AG10803 (cell line): ENCODE measurements around the gene TIAL1.

Experiments
- DNase-seq: peaks from one replicate; pipeline ENCODE4 v3.0.0; 2010; ENCODE audit warnings: low read depth
- H3K4me3 ChIP-seq: 2 replicates; pipeline ENCODE4 v1.5.1; 2011; ENCODE audit warnings: mild to moderate bottlenecking, low read length, control low read depth
- CTCF ChIP-seq: conservative IDR thresholded peaks from 2 replicates; pipeline ENCODE4 v1.5.1; 2011; ENCODE audit warnings: mild to moderate bottlenecking, low read length, control low read depth, inconsistent platforms

TIAL1 gene

DNA sequence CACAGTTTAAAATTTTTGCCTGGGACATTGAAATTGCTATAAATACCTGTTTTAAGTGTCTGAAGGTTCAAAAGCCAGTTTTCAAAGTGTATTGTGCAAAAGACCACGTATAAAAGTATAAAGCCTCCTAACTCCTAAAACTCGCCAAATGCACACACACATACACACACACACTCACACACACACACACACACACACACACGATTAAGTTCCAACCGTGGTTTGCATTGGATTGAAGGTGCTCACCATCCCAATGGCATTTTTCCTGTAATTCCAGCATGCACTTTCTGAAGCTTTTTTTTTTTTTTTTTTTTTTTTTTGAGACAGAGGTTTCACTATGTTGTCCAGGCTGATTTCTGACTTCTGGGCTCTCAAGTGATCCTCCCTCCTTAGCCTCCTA lies 51.5 kb downstream of the TIAL1 start:
- DNase-seq, result no peak
- H3K4me3 ChIP-seq, result no peak overlapping the region
- no peak for TF ChIP-seq CTCF

DNA sequence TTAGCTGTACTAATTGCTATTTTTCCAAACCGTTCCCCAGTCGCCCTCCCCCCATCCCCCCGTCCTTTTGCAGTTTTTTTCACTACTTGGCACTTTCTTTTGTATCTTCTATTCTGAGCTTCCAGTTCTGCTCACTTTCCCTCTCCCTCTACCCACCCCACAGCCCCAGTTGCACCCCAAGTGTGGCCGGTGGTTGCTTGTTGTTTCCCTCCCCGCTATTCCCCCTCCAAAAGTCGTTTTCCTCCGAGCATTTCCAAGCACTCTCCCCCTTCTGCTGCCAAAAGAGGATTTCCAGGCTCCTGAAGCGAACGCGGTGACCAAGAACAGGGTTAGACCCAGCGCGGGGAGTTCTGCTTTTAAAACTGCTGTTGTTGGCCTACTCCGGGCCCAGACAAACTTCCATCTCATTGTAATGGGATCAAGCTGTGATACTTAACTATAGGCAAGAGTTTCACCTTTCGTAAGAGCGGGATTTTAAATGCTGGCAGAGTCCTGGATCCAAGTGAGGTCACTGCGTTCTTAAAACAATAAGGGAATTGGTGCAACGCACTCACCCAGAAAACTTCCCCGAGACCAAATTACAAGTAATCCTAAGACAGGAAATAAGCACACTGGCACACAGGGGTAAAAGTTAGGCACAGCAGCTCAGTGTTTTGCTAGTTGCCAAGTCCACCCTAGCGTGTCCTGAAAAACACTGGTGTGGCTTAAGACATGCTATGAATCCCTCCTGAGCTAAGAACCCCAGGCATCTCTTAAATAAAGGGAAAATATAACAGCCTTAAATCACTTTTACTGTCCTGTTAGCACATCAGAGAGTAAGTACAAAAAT lies 52.7 kb downstream of the TIAL1 start:
- peak; percentile 78 for DNase-seq
- H3K4me3 ChIP-seq, result peak overlapping the region; percentile 7
- no peak for TF ChIP-seq CTCF

- peak overlapping the region; percentile 77 for H3K4me3 ChIP-seq
- TF ChIP-seq CTCF, result peak; percentile 54
- peak; percentile 40 for DNase-seq
Measured at GRCh38 chr10:119542988-119543813, 53.6 kb downstream of the TIAL1 start.

DNA sequence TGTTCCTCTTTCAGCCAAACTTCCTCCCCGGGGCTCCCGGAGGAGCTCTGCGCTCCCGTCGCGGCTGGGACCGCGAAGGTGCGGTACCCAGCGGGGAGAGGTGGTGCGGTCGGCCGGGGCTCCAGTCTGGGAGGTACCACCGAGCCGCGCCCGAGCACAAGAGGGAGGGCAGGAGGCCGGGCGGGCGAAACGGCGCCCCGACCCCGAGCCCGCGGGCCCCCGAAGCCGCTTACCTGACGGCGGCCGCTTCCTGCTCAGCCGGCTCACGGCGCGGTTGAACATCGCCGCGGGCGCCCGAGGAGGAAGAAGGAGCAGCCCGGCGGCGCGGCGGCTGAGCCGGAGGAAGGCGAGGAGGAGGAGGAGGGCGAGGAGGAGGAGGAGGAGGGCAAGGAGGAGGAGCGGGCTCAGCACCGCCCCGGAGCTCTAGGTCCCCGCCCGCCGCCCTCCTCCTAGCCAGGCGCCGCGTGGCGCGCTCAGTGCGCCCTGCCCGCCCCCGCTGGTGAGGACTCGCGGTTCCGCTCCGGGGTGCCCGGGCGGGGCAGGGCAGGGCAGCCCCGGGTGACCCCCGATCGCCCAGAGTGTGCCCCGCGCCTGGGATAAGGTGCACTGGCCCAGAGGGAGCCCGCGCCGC lies 54.3 kb downstream of the TIAL1 start, which contains the start of gene RGS10:
Gene RGS10 (minus strand): TSS at position 363 of the 631 bp plus-strand sequence. CDS start 81 bp downstream, at position 282.
- peak within 1 kb of the TSS; percentile 77 for H3K4me3 ChIP-seq
- no peak for TF ChIP-seq CTCF
- peak; percentile 83 for DNase-seq

GRCh38 chr10:119541459-119542356 lies 55.1 kb downstream of the TIAL1 start:
- no peak for TF ChIP-seq CTCF
- DNase-seq, result no peak
- peak overlapping the region; percentile 77 for H3K4me3 ChIP-seq

GRCh38 chr10:119541046-119541445 lies 55.7 kb downstream of the TIAL1 start:
- peak overlapping the region; percentile 77 for H3K4me3 ChIP-seq
- TF ChIP-seq CTCF, result no peak
- DNase-seq, result peak; percentile 61
